Stimulated activated CD8-positive, alpha-beta memory T cell treated with anti-CD3 and anti-CD28 coated beads, Interleukin-4, amount 100 ng/mL, for 48 hours (primary cell): ENCODE data around the gene NEK9.
"Not testable (repeated sequence)": the region's sequence is repeated elsewhere in the genome, so short reads cannot be mapped to it uniquely, and the experiment has no call there.

Experiments
- DNase-seq: peaks from one replicate; pipeline ENCODE4 v3.0.0-alpha.2; 2020

Gene NEK9

GRCh38 chr14:75098682-75099081, 28.2 kb downstream of the NEK9 start:
- no peak for DNase-seq

- no peak for DNase-seq
Observed at GRCh38 chr14:75098212-75098611, 28.6 kb downstream of the NEK9 start.

DNA sequence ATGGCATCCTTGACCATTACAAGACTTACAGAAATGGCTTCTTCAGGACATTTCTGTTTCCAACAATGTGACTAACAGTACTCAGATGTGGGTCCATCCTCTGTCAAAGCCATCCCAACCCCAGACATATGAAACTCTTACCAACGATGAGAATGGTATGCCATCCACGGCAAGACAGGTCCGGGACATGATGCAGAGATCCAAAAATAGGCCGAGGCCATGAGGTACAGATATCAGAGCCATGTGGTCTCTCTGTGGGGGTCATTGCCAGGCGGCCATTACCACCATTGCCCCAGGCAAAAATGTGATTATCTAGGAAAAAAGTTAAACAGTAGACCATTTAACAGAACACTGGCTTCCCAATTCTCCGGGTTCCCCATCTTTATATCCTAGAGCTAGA, 29.9 kb downstream of the NEK9 start:
- no peak for DNase-seq

DNA sequence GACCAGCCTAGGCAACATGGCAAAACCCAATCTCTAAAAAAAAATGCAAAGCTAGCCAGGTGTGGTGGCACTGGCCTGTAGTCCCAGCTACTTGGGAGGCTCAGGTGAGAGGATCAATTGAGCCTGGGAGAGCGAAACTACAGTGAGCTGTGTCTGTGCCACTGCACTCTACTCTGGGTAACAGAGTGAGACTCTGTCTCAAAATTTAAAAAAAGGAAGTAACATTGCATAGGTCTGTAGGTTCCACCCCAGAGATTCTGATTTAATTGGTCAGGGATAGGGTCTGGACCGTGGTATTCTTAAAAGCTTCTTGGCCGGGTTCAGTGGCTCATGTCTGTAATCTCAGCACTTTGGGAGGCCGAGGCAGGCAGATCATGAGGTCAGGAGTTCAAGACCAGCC, 31.2 kb downstream of the NEK9 start:
- no peak for DNase-seq

DNA sequence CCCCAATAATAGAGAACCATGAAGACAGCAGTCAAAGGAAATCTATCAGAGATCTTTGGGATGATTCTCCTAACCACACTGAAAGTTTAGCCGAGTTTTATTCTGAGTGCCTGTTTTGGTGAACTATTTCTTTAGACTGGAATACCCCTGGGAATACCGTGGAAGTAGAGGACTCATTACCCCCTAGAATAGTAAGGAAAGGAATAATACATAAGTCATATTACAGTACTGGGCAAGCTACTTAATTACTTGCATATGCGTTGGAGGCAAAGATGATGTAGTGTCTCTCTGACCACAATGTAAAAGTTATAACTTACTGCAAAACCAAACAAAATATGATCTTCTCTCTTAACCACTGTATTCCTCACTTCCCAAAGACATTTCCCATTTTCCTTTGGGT, 32.0 kb downstream of the NEK9 start:
- DNase-seq, result no peak

DNA sequence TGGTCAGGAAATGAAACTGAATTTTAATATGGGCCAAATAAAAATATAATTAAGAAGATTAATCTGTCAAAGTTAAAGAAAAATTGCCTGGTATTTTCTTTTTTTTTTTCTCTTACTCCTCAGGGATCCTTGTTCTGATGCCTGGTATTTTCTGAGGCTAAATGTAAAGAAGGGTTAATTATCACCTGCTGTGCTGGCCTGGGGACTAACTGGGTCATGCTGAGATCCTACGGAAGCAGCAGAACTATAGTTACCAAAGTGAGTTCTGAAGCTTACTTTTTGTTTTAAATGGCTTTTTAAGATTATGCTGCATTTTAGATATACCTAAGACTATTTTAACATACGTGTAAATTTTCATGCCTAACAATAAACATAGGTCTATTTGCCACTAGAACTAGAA, 34.1 kb downstream of the NEK9 start:
- no peak for DNase-seq

DNA sequence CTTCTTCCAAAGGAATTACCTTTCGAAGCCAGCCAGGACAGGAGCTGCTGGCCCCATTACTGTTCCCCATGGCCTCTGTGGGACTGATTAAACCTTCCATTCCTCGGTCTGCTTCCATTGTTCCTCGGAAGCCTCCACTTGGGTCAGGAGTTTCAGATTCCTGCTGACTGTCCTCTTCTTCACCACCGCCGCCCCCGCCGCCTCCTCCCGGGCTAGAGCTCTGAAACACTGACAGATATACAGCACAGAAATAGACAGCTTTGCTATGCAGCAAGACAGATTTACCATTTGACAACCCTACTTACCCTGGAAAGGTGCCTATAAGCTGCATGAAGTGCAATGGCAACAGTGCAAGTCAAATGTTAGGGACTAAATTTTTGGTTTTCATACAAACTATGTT, 35.6 kb downstream of the NEK9 start:
- DNase-seq, result no peak

DNA sequence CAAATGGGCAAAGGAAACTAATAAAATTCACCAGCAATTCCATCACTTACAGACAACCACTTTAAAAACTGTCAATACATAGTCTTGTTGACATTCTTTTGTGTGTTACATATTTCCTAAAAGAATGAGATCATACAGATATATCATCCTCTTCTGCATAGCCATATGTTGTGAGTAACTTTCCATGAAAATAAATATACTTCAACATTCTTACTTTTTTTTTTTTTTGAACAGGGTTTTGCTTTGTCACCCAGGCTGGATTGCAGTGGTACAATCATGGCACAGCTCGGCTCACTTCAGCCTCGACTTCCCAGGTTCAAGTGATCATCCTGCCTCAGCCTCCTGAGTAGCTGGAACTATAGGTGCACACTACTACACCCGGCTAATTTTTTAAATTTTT, 36.5 kb downstream of the NEK9 start:
- no peak for DNase-seq

DNA sequence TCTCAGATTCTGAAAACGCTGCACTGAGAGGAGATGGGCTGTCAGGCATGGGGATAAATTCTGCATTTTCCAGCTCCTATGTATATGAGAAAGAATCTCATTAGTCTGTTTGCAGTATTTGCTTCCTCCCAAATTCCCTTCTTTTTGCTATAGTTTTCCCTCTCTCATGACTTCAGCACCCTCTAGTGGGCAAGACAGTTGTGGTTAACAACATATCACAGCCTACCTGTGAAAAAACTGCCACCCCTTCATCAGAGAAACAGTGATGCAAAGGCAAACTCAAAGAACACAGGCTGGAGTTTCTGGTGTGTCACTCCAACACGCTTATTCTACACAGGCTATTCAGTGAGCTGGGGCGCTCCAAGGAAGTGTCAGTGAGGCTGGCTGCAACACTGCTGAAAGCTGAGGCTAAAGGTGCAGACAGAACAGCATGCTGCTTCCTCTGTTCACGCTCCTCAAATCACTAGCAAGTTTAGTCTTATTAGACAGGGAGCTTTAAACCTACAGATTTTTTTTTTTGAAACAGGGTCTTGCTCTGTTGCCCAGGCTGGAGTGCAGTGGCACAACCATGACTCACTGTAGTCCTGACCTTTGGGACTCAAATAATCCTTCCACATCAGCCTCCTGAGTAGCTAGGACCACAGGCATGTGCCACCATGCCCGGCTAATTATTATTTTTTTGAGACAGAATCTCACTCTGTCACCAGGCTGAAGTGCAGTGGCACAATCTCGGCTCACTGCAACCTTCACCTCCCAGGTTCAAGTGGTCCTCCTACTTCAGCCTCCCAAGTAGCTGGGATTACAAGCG, 38.1 kb downstream of the NEK9 start:
- DNase-seq, result peak; percentile 50

DNA sequence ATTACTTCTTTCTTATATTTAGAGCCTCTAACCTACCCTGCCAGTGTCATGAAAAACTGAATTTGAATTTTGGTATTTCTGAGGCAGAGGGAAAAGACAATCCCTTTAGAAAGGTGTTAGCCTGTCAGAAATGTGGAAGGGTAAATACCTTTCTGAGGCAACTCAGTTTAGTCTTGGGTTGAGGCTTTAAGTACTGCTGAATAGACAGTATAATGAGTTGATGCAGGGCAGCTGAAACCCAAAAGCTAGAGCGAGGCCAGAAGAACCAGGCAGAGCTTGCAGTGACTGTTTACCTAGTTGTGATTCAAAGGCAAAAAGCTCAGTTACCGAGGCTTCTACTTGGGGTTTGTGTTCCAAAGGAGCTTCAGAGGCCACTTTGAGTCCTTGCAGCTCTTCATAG, 38.7 kb downstream of the NEK9 start:
- no peak for DNase-seq

DNA sequence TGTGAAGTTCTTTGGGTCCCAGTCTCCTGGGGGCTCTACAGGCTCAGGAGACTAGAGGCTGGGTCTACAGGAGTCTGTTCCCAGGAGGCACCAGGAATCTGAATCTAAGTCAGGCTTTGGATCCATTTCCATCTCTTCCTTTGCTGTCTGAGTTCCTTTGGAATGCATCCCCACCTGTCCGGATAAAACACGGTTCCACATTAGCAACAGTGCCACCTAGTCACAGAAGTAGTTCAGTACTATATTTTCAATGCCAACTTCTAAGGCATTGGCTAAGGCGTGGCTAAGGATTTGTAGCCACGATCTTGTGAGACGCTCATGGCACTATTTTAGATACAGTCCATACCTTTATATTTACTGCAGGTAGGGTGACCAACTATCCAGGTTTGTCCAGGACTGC, 42.3 kb downstream of the NEK9 start:
- DNase-seq, result no peak

GRCh38 chr14:75083271-75083670, 43.6 kb downstream of the NEK9 start:
- DNase-seq, result no peak

DNA sequence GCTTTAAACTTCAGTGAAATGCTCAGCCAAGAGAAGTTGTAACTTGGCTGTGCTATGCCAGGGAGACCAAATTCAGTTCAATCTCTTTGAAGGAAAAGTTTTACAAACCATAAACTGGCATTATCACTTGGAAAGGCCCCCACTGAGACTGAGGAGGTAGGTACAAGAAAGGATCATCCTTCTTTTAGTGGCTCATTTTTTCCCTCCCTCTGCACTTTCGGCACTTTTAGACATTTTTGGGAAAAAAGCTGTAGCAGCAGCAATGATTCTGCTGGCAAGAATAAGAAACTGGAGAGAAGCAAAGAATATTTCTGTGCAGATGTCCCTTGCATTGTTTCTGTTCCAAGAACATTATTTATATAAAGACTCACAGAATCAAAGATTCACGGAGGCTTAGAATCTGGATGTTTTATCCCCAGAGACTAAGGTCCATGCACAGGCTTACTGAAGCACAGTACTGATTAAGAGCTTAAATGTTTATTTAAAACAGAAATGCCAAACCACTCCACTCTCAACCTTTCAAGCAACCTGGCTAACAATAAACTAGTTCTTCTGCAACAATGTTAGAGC, 45.1 kb downstream of the NEK9 start:
- DNase-seq, result no peak

DNA sequence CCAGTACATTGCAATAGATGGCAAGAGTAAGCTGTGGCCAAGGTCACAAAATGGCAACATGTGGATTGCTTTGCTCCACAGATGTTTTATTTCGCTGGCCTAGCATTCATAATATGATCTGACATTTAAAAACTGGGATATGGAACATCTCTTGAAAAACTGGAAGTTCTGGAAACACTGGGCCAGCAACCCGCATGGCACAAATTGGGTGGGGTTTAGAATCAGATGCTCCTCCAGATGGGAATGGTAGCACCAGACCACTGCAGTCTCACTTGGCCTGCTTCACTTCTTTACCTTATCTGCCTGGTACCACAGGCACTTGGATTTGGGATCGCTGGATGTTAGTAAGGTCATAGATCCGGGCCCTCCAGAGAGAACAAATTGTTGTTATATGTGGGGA, 47.3 kb downstream of the NEK9 start:
- DNase-seq, result no peak

- DNase-seq, result no peak
Observed at GRCh38 chr14:75077794-75078193, 49.1 kb downstream of the NEK9 start.

- DNase-seq, result no peak
Observed at GRCh38 chr14:75070383-75070782, 56.5 kb downstream of the NEK9 start.

GRCh38 chr14:75069811-75070145, 57.1 kb downstream of the NEK9 start:
- no peak for DNase-seq

DNA sequence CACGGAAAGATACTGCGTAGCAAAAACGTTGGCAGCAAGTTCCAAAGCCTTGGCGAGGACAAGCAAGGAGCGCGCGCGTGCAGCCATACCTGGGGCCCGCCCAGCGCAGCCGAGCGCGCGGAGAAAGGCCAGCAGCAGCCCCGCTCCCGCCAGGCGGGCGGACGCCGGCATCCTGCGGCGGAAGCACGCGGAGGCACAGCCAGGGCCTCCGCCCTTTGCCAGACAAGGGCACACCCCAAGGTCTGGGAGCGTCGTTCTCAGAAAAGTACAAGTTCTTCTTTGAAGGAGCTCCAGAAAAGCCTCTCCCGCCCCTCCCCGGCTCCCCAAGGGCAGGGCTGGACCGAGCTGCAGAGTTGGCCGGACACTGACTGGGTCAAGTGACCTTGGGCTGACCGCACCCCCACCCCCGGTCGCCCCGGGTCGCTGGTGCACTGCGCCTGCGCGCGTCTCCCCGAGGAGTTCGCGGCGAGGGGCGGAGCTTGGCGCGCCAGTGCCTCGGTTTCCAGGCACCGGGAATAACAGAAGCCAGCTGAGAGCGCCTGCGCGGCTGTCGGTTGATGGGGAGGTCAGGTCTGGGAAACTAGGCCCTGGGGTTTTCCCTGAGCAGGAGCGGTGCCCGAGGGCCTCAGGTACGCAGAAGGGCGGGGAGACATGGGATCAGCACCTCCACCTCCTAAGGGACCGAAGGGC, 57.6 kb downstream of the NEK9 start, which contains the start of gene ZC2HC1C:
Gene ZC2HC1C, plus strand, starts transcription at position 521 of the 690 bp plus-strand sequence. CDS start 933 bp downstream, outside the sequence.
- DNase-seq, result peak; percentile 85

DNA sequence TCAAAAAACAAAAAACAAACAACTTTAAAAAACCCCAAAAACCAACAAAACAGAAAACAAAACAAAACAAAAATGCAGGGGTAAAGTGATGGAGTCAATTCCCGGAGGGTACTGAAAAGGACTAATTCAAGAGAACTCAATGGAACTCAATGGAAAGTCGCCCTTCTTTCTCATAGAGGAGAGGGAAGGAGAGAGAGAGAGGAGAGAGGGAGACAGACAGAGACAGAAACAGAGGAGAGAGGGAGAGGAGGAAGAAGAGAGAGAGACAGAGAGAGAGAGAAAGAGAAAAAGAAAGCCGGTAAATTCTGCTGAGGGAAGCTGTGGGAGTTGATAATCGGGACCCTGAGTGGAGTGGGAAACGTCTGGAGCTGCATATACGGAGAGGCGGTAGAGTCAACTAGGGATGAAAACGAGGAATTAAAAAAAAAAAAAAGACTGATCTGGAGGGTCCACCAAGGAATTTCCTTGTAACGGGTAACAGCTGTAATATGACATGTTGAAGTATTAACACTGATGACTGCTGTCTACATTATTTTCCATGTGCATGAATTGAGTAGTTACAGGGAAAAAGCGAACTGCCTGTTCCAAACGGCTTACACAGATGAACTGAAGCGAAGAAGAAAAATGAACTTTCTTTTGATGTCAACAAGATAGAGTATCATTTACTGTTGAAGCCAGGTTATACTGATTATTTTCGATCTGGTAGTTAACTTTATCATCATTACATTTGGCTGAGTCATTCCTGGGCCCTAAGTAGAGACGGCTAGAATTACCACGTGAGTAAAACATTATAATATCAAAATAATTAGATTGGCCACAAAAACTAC, 58.3 kb downstream of the NEK9 start:
- no peak for DNase-seq

DNA sequence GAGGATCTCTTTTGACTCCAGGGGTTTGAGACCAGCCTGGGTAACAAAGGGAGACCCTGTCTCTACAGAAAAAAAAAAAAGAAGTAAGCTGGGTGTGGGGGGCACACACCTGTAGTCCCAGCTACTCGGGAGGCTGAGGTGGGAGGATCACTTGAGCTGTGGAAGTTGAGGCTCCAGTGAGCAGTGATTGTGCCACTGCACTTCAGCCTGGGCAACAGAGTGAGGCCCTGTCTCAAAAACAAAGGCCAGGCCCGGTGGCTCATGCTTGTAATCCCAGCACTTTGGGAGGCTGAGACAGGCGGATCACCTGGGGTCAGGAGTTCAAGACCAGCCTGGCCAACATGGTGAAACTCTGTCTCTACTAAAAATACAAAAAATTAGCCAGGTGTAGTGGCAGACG, 59.1 kb downstream of the NEK9 start:
- DNase-seq, result not testable (repeated sequence)

GRCh38 chr14:75067212-75067611, 59.6 kb downstream of the NEK9 start:
- DNase-seq, result no peak

DNA sequence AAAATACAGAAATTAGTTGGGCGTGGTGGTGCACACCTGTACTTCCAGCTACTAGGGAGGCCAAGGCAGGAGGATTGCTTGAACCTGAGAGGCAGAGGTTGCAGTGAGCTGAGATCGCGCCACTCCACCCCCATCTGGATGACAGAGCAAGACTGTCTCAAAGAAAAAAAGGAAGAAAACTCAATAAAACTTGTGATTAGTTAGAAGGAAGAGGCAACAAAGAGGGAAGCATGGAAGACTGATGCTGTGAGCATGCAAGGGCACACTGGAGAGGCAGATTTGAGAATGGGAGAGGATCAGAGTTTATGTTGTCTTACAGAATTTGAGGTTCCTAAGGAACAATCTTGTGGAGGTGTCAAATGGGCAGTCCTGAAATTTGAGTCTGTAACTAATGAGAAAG, 60.2 kb downstream of the NEK9 start:
- DNase-seq, result no peak

DNA sequence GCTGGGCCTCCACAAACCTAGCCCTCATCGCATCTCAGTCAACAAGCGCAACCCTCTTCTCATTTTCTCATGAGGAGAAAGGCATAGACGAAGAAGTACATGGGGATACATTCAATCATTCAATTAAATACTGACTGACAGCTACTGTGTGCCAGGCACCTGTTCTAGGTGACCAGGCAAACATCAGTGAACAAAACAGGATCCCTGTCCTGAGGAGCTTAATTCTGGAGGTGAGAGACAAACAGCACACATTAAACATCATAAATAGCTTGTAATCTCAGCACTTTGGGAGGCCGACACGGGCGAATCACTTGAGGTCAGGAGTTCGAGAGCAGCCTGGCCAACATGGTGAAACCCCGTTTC, 62.7 kb downstream of the NEK9 start:
- DNase-seq, result no peak
